ENCODE results near the gene ZDHHC3. TPM values are rescaled to one million over a fixed set of nuclear protein-coding genes. Genes with fewer than 3 reads are reported as not detected.

ZDHHC3 gene
- total and polyA plus RNA-seq, 4 donors = 15.4 to 43.0 (median 24.4) TPM

- no peak overlapping the region for H3K4me3 ChIP-seq (ENCODE audit: low read depth in 1 of 3, low read length in 3 of 3)
- no peaks in the 10 kb centered on the region for H3K27me3 ChIP-seq (ENCODE audit: control insufficient read depth in 4 of 4, insufficient read depth in 4 of 4, low read length in 3 of 4)
- no peaks in the 10 kb centered on the region for H3K9me3 ChIP-seq (ENCODE audit: control insufficient read depth in 4 of 4, low read length in 3 of 4)
- no peaks in the 10 kb centered on the region for H3K4me1 ChIP-seq (ENCODE audit: control insufficient read depth in 4 of 4, insufficient read depth in 4 of 4, low read length in 3 of 4)
- H3K36me3 ChIP-seq (ENCODE audit: control insufficient read depth in 4 of 4, insufficient read depth in 3 of 4, low read depth in 1 of 4, low read length in 3 of 4) = peaks cover 0 to 22% (median 9%) of the 10 kb centered on the region in 4 donors
- 58% methylated on average over 3 of the region's 3 CpGs for WGBS
- no peak for DNase-seq (ENCODE audit: low spot score)
- H3K27ac ChIP-seq (ENCODE audit: low read depth in 1 of 2, low read length in 2 of 2) = no peak overlapping the region
- H3K9ac ChIP-seq (ENCODE audit: low read depth in 1 of 2, low read length in 2 of 2) = no peak overlapping the region
- TF ChIP-seq HNF4A (conservative IDR thresholded peaks at IDR 0.05) (peak in 1 of 2 donors; percentile 50), JUND (IDR thresholded peaks at IDR 0.05) (peak in 1 of 2 donors; percentile 88), FOXA2 (IDR thresholded peaks at IDR 0.05) (peak; percentile 61), YY1 (IDR thresholded peaks at IDR 0.05) (no peak), RXRA (IDR thresholded peaks at IDR 0.05) (peak in 1 of 2 donors; percentile 32), REST (IDR thresholded peaks at IDR 0.05) (no peak)
- TF ChIP-seq, protein P1, sequence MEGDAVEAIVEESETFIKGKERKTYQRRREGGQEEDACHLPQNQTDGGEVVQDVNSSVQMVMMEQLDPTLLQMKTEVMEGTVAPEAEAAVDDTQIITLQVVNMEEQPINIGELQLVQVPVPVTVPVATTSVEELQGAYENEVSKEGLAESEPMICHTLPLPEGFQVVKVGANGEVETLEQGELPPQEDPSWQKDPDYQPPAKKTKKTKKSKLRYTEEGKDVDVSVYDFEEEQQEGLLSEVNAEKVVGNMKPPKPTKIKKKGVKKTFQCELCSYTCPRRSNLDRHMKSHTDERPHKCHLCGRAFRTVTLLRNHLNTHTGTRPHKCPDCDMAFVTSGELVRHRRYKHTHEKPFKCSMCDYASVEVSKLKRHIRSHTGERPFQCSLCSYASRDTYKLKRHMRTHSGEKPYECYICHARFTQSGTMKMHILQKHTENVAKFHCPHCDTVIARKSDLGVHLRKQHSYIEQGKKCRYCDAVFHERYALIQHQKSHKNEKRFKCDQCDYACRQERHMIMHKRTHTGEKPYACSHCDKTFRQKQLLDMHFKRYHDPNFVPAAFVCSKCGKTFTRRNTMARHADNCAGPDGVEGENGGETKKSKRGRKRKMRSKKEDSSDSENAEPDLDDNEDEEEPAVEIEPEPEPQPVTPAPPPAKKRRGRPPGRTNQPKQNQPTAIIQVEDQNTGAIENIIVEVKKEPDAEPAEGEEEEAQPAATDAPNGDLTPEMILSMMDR (IDR thresholded peaks at IDR 0.05; ENCODE audit: low read depth, low read length, missing input control) = no peak
- TF ChIP-seq, protein P2, sequence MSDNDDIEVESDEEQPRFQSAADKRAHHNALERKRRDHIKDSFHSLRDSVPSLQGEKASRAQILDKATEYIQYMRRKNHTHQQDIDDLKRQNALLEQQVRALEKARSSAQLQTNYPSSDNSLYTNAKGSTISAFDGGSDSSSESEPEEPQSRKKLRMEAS (IDR thresholded peaks at IDR 0.05) = peak; percentile 63
Observed at GRCh38 chr3:44954962-44955361, 21.0 kb downstream of the ZDHHC3 start.

- H3K27ac ChIP-seq (ENCODE audit: low read depth in 1 of 2, low read length in 2 of 2) = no peak overlapping the region
- TF ChIP-seq YY1 (IDR thresholded peaks at IDR 0.05) = no peak
- no peak for TF ChIP-seq RXRA (IDR thresholded peaks at IDR 0.05)
- TF ChIP-seq TAF1 (conservative IDR thresholded peaks at IDR 0.05) = no peak
- no peak for TF ChIP-seq FOXA1 (IDR thresholded peaks at IDR 0.05)
- TF ChIP-seq REST (IDR thresholded peaks at IDR 0.05) = no peak
- TF ChIP-seq, protein P3, sequence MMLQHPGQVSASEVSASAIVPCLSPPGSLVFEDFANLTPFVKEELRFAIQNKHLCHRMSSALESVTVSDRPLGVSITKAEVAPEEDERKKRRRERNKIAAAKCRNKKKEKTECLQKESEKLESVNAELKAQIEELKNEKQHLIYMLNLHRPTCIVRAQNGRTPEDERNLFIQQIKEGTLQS (IDR thresholded peaks at IDR 0.05) = no peak
- no peak for TF ChIP-seq EGR1 (IDR thresholded peaks at IDR 0.05; ENCODE audit: low read depth in 2 of 2)
- no peaks in the 10 kb centered on the region for H3K4me1 ChIP-seq (ENCODE audit: control insufficient read depth in 4 of 4, insufficient read depth in 4 of 4, low read length in 3 of 4)
- H3K36me3 ChIP-seq (ENCODE audit: control insufficient read depth in 4 of 4, insufficient read depth in 3 of 4, low read depth in 1 of 4, low read length in 3 of 4) = peaks cover 0 to 22% (median 9%) of the 10 kb centered on the region in 4 donors
- 93% methylated on average over 5 of the region's 5 CpGs for WGBS
- H3K9ac ChIP-seq (ENCODE audit: low read depth in 1 of 2, low read length in 2 of 2) = no peak overlapping the region
- no peaks in the 10 kb centered on the region for H3K27me3 ChIP-seq (ENCODE audit: control insufficient read depth in 4 of 4, insufficient read depth in 4 of 4, low read length in 3 of 4)
- no peaks in the 10 kb centered on the region for H3K9me3 ChIP-seq (ENCODE audit: control insufficient read depth in 4 of 4, low read length in 3 of 4)
- DNase-seq (ENCODE audit: low spot score) = no peak
- no peak overlapping the region for H3K4me3 ChIP-seq (ENCODE audit: low read depth in 1 of 3, low read length in 3 of 3)
Observed at GRCh38 chr3:44954304-44954703, 21.7 kb downstream of the ZDHHC3 start.

Measured in liver (tissue), 9 donors.